Neural progenitor cell (in vitro differentiated cells): ENCODE results near the gene GRM8. TPM values are rescaled to one million over a fixed set of nuclear protein-coding genes. Genes with fewer than 3 reads are reported as not detected.
A peak's percentile ranks its signal among the peaks of the same experiment; 100 is the strongest.

Source experiments
- DNase-seq: peaks from one replicate; pipeline ENCODE4 v3.0.0-alpha.2; 2016; ENCODE audit warnings: low spot score
- H2AFZ ChIP-seq: fragments of 200-600 bp; sonication (generic); replicated peaks from 2 replicates; pipeline ENCODE4 v1.6.1; 2016; ENCODE audit warnings: antibody characterized with exemption
- H3F3A ChIP-seq: fragments of 200-600 bp; sonication (generic); 2 replicates; pipeline ENCODE4 v1.6.1; 2016; ENCODE audit warnings: antibody characterized with exemption, low read depth
- H3K27ac ChIP-seq: fragments of 200-600 bp; sonication (generic); 2 replicates; pipeline ENCODE4 v1.5.1; 2016; ENCODE audit warnings: mild to moderate bottlenecking
- H3K27me3 ChIP-seq: fragments of 200-600 bp; sonication (generic); 2 replicates; pipeline ENCODE4 v1.6.1; 2016; ENCODE audit warnings: mild to moderate bottlenecking, moderate library complexity
- H3K36me3 ChIP-seq: fragments of 200-600 bp; sonication (generic); 2 replicates; pipeline ENCODE4 v1.5.1; 2016
- H3K4me1 ChIP-seq: fragments of 200-600 bp; sonication (generic); 2 replicates; pipeline ENCODE4 v1.6.1; 2016; ENCODE audit warnings: mixed run types
- H3K4me2 ChIP-seq: fragments of 200-600 bp; sonication (generic); 2 replicates; pipeline ENCODE4 v1.6.1; 2016
- H3K4me3 ChIP-seq: fragments of 200-600 bp; sonication (generic); 2 replicates; pipeline ENCODE4 v1.5.1; 2016
- H3K79me2 ChIP-seq: fragments of 200-600 bp; sonication (generic); 2 replicates; pipeline ENCODE4 v1.6.1; 2016; ENCODE audit warnings: low read depth
- H3K9ac ChIP-seq: fragments of 200-600 bp; sonication (generic); 2 replicates; pipeline ENCODE4 v1.6.1; 2016
- H3K9me3 ChIP-seq: fragments of 200-600 bp; sonication (generic); 2 replicates; pipeline ENCODE4 v1.5.1; 2016; ENCODE audit warnings: low read depth
- H4K20me1 ChIP-seq: fragments of 200-600 bp; sonication (generic); 2 replicates; pipeline ENCODE4 v1.6.1; 2016; ENCODE audit warnings: low read depth
- H3K27ac Mint-ChIP-seq: 3 replicates; pipeline ENCODE4 v1.8.0; 2021; ENCODE audit warnings: mixed read lengths
- H3K27me3 Mint-ChIP-seq: 2 replicates; pipeline ENCODE4 v1.8.0; 2022; ENCODE audit warnings: low read depth, mild to moderate bottlenecking, inconsistent platforms, moderate library complexity, mixed read lengths; ENCODE audit not compliant: insufficient read depth
- H3K36me3 Mint-ChIP-seq: 3 replicates; pipeline ENCODE4 v1.8.0; 2021; ENCODE audit warnings: mixed read lengths
- H3K4me1 Mint-ChIP-seq: 3 replicates; pipeline ENCODE4 v1.8.0; 2021; ENCODE audit warnings: mixed read lengths
- H3K4me3 Mint-ChIP-seq: 3 replicates; pipeline ENCODE4 v1.8.0; 2021; ENCODE audit warnings: mild to moderate bottlenecking, moderate library complexity, mixed read lengths
- H3K9me3 Mint-ChIP-seq: 3 replicates; pipeline ENCODE4 v1.8.0; 2020; ENCODE audit warnings: mixed read lengths
- CTCF ChIP-seq: fragments of 200-600 bp; sonication (generic); IDR thresholded peaks from 2 replicates; pipeline ENCODE4 v1.5.1; 2017; ENCODE audit warnings: antibody characterized with exemption, mild to moderate bottlenecking
- EZH2 ChIP-seq: fragments of 200-600 bp; sonication (generic); IDR thresholded peaks from 2 replicates; pipeline ENCODE4 v1.6.1; 2017; ENCODE audit warnings: antibody characterized with exemption, mild to moderate bottlenecking, moderate library complexity
- EZH2phosphoT487 ChIP-seq: fragments of 200-600 bp; sonication (generic); IDR thresholded peaks from 2 replicates; pipeline ENCODE4 v1.6.1; 2017; ENCODE audit warnings: antibody characterized with exemption
- total RNA-seq: library from RNA; depleted of rRNA; stranded (reverse); fragments of >200 nt; gene quantifications from 2 replicates; pipeline ENCODE4 v1.2.3, GENCODE V29; 2015; ENCODE audit warnings: low replicate concordance

Gene GRM8
- total RNA-seq, 1 donor from 2014 or later = 0.62 TPM

- Mint-ChIP-seq H3K27ac (no peak overlapping the region), H3K36me3 (no peaks in the 10 kb centered on the region), H3K4me3 (no peak overlapping the region), H3K9me3 (no peaks in the 10 kb centered on the region), H3K27me3 (no peaks in the 10 kb centered on the region), H3K4me1 (peaks cover 13% of the 10 kb centered on the region)
- TF ChIP-seq EZH2phosphoT487 (no peak), EZH2 (no peak), CTCF (no peak)
- Histone ChIP-seq H3K4me3 (no peak overlapping the region), H3K4me2 (no peak overlapping the region), H3K36me3 (no peaks in the 10 kb centered on the region), H3F3A (no peaks in the 10 kb centered on the region), H3K27me3 (no peaks in the 10 kb centered on the region), H2AFZ (no peak overlapping the region), H3K9ac (no peak overlapping the region), H3K27ac (no peak overlapping the region), H3K79me2 (no peaks in the 10 kb centered on the region), H4K20me1 (no peaks in the 10 kb centered on the region), H3K9me3 (no peaks in the 10 kb centered on the region), H3K4me1 (peaks cover 9% of the 10 kb centered on the region)
- DNase-seq = no peak
These were observed 460.2 kb downstream of the GRM8 start for GRCh38 chr7:126792521-126792920.

GRCh38 chr7:126791306-126791705, 461.4 kb downstream of the GRM8 start:
- Histone ChIP-seq H3K79me2 (no peaks in the 10 kb centered on the region), H3F3A (no peaks in the 10 kb centered on the region), H2AFZ (no peak overlapping the region), H3K36me3 (no peaks in the 10 kb centered on the region), H3K4me1 (peaks cover 9% of the 10 kb centered on the region), H3K4me2 (no peak overlapping the region), H3K27ac (no peak overlapping the region), H3K9ac (no peak overlapping the region), H4K20me1 (no peaks in the 10 kb centered on the region), H3K4me3 (no peak overlapping the region), H3K9me3 (no peaks in the 10 kb centered on the region), H3K27me3 (no peaks in the 10 kb centered on the region)
- no peak for DNase-seq
- H3K4me1 Mint-ChIP-seq = peaks cover 13% of the 10 kb centered on the region
- H3K36me3 Mint-ChIP-seq = no peaks in the 10 kb centered on the region
- no peaks in the 10 kb centered on the region for H3K9me3 Mint-ChIP-seq
- H3K4me3 Mint-ChIP-seq = no peak overlapping the region
- no peaks in the 10 kb centered on the region for H3K27me3 Mint-ChIP-seq
- TF ChIP-seq CTCF (no peak), EZH2 (no peak), EZH2phosphoT487 (no peak)
- H3K27ac Mint-ChIP-seq = no peak overlapping the region

- DNase-seq = no peak
- H4K20me1 ChIP-seq = no peaks in the 10 kb centered on the region
- Mint-ChIP-seq H3K27ac (no peak overlapping the region), H3K36me3 (no peaks in the 10 kb centered on the region), H3K27me3 (no peaks in the 10 kb centered on the region), H3K4me1 (peaks cover 13% of the 10 kb centered on the region), H3K4me3 (no peak overlapping the region), H3K9me3 (no peaks in the 10 kb centered on the region)
- no peaks in the 10 kb centered on the region for H3K9me3 ChIP-seq
- H3K36me3 ChIP-seq = no peaks in the 10 kb centered on the region
- no peaks in the 10 kb centered on the region for H3K79me2 ChIP-seq
- H3K4me3 ChIP-seq = no peak overlapping the region
- TF ChIP-seq CTCF = peak; percentile 29
- no peak for TF ChIP-seq EZH2
- peaks cover 9% of the 10 kb centered on the region for H3K4me1 ChIP-seq
- H3K9ac ChIP-seq = no peak overlapping the region
- no peaks in the 10 kb centered on the region for H3F3A ChIP-seq
- H3K4me2 ChIP-seq = no peak overlapping the region
- no peak overlapping the region for H3K27ac ChIP-seq
- H2AFZ ChIP-seq = no peak overlapping the region
- H3K27me3 ChIP-seq = no peaks in the 10 kb centered on the region
These were observed 462.0 kb downstream of the GRM8 start for GRCh38 chr7:126790763-126791162.

GRCh38 chr7:126783613-126784012, 469.1 kb downstream of the GRM8 start:
- H3K4me3 ChIP-seq = no peak overlapping the region
- Mint-ChIP-seq H3K36me3 (no peaks in the 10 kb centered on the region), H3K4me3 (no peak overlapping the region), H3K9me3 (no peaks in the 10 kb centered on the region), H3K4me1 (no peaks in the 10 kb centered on the region), H3K27ac (no peak overlapping the region), H3K27me3 (peaks cover 2% of the 10 kb centered on the region)
- no peak overlapping the region for H3K9ac ChIP-seq
- H4K20me1 ChIP-seq = no peaks in the 10 kb centered on the region
- no peak overlapping the region for H2AFZ ChIP-seq
- no peak overlapping the region for H3K27ac ChIP-seq
- H3K79me2 ChIP-seq = no peaks in the 10 kb centered on the region
- no peak for TF ChIP-seq EZH2
- TF ChIP-seq CTCF = no peak
- no peak for TF ChIP-seq EZH2phosphoT487
- no peak overlapping the region for H3K4me2 ChIP-seq
- no peaks in the 10 kb centered on the region for H3F3A ChIP-seq
- DNase-seq = no peak
- no peaks in the 10 kb centered on the region for H3K27me3 ChIP-seq
- no peaks in the 10 kb centered on the region for H3K36me3 ChIP-seq
- no peaks in the 10 kb centered on the region for H3K9me3 ChIP-seq
- no peaks in the 10 kb centered on the region for H3K4me1 ChIP-seq
